NOMO-1 treated with DMSO at 0.1 percent for 48 hours (cell line): ENCODE data around the gene NPTX1.

Experiments
- DNase-seq: peaks from one replicate; lab custom pipeline; 2025; ENCODE audit not compliant: unreplicated experiment; lab: John Stamatoyannopoulos, UW

Gene NPTX1

DNA sequence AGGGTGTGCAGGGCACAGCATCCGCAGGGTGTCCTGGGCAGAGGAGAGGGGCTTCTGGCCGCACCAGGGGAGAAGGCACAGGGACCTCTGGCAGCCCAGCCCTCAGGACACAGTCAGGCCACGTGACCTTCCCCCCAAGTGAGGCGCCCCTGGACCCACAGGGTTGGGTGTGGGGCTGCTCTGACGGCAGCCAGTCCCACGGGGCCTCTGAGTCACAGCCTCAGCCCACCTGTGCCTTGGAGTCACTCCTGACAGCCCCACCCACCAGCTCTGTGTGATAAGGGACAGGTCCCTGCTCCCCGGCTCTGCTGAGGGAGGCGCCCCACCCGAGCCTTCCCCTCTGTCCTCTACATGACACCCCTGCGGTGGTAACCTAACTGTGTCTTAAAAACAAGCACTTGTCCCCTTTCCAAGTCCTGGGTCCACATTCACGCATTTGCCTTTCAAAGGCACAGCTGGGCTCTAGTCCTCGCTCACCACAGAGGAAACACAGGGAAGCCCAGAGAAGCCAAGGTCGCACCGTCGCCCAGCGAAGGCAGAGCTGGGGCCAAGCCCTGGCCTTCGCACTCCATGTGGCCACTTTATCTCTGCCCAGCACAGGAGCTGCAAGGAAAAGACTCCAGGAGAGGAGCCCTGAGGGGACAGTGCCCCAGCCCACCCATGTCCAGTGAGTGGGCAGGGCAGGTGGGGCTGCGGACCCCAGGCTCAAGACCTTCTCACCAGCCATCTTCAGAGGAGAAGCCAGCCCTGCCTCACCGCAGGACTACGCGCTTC lies 5.1 kb upstream of the NPTX1 start:
- DNase-seq = no peak

DNA sequence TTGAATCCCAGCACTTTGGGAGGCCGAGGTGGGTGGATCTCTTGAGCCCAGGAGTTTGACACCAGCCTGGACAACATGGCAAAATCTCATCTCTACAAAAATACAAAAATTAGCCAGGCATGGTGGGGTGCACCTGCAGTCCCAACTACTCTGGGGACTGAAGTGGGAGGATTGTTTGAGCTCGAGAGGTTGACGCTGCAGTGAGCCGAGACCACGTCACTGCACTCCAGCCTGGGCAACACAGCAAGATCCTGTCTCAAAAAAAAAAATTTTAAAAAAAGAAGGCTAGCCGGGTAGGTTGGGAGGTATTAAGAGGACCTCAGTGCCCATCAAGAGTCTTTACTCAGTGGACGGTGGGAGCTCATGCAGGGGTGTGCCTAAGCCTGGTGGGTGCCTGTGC lies 3.8 kb upstream of the NPTX1 start:
- DNase-seq = no peak

DNA sequence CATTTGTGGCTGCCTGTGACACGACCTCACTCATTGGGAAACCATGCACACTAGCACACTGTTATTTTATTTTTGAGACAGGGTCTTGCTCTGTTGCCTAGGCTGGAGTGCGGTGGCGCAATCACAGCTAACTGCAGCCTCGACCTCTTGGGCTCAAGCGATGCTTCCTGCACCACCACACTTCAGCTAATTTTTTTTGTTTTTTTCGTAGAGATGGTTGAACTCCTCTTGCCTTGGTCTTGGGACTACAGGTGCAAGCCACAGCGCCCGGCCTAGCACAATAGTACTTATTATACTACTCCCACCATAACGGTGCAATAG lies 2.8 kb upstream of the NPTX1 start:
- no peak for DNase-seq

DNA sequence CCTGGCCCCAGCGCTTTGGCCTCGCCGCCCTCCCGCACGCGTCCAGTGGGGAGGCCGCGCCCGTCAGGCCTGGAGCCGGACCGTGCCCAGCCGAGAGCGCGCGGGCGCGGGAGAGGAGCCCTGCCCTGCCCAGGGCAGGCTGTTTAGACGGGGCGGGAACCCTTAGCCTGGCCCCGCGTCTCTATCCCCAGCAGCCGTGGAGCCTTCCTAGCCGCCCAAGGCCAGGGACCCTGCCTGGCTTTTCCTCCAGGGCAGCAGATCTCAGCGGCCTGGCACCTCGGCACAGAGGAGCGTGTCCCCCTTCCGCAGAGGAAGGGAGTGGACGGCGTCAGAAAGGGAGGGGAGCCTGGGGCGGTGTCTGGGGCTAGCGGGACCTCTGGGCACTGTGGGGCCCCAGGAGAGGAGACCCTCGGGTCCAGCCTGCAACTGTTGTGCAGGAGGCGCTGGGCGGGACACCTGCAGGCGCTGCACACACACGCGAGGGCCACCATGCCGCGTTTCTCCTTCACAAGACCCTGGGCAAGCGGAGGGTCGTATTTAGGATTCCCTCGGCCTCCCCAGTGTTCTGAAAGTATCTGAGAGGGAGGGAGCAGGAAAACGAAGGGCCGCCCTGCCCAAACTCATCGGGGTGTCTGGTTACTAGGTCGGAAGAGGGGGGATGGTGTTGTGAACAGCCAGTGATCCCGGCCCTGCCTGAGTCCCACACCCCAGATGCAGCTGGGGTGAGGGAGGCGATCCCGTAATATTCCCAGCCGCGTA lies 2.3 kb upstream of the NPTX1 start:
- no peak for DNase-seq

DNA sequence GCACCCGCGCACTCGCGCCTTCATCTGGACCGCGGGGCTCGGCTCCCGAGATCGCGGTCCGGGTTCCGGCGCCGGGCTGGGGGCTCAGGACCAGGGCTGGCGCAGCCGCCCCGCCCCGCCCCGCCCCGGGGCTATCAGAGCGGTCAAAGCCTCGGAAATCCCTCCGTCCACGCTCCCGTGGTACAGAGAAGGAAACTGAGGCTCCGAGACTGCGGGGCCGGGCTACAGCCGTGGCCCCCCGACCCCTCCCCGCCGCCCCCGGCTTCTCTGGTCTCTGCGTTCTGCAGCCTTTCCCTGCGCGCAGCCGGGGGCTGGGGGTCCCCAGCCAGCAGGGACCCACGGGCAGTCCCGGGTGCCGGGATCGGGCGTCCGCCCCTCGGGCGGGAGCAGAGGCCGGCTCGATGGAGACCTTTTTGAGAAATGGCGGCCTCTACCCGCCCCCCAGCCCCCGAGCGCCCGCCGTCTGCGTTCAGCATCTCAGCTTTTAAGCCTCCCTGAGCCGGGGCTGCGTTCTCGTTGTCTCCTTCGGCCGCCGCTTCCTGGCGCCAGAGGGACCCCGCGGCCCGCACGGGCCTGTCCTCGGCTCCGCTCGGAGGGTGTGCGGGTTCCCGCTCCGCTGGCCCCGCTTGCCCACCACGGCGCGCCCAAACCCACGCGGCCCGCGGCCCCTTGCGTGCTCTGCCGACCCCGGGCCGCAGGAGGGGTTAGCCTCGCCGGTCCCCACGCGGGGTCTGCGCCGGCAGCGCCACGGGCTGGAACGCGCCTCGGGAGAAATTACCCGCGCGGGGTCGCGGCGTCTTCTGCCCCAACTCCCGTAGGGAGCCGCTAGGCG lies 1.5 kb upstream of the NPTX1 start:
- DNase-seq = no peak

DNA sequence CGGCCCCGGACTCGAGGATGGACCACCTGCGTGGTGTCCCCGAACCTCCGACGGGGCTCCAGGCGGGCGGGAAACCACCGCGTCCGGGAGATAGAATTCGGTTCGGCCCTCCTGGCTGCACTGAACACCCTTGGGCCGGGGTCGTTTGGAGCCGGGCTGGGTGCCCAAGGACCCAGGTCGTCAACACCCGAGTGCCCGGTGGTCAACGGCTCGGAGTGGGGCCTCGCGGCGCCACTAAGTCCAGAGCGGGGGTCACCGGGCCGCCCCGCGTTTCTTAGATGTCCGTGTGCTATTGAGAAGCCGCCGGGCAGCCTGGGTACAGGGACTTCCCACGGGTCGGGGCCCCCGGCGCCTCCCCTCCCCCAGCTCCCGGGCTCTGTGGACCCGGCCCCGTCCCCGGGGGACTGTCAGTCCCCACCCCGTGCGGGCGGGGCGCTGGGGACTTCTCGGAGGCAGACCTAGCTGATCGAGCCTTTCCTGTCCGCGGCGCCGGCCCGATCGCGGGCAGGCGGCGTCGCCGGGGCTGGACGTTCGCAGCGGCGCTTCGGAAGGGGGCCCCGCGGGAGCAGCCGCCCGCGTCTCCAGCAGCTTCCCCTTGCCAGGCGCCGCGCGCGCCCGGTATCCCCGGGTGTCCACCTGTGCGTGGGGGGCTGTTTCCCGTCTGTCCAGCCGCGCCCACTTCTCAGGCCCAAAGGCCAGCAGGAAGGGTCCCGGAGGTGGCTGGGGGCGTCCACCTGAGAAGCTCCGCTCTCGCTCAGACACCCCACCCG lies 655 bp upstream of the NPTX1 start:
- no peak for DNase-seq

DNA sequence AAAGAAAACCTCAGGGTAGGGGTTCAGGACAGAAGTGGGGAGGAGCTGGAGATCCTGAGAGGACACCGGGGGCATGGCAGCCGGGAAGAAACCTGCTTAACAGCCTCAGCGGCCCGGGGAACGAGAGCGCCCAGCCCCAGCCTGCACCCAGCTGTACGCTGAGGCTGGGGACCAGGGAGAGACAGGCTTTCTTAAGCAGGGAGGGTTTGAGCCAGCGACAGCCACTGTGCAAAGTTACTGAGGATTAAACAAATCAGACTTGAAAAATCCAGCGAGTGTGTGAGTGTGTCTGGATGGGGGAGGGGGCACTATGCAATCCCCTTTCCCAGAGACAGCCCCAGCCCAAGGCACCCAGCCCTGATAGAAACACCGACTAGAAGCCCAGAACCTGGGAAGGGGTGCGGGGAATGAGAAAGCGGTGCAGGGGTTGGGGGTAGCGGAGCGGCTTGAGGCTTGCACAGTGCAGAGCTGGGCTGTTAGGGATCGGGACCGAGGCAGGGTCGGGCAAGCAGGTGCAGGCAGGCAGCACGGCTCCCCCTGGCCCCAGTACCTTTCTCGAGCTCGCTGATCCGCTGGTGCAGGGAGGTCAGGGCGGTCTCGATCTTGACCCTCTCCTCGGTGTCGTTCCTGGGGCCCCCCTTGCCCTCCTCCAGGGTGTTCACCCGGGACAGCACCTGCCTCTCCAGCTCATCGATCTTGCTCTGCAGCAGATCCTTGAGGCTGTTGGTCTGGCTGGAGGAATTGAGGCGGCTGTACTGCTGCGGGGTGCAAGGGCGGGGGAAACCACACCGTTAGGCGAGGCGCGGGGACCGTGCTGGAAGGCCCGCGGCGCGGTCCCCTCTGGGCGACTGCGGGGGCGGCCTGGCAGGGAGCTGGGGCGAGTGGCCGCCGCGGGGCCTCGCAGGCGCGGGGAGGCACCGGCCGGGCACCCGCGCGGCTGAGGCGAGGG lies 1.2 kb downstream of the NPTX1 start:
- no peak for DNase-seq

DNA sequence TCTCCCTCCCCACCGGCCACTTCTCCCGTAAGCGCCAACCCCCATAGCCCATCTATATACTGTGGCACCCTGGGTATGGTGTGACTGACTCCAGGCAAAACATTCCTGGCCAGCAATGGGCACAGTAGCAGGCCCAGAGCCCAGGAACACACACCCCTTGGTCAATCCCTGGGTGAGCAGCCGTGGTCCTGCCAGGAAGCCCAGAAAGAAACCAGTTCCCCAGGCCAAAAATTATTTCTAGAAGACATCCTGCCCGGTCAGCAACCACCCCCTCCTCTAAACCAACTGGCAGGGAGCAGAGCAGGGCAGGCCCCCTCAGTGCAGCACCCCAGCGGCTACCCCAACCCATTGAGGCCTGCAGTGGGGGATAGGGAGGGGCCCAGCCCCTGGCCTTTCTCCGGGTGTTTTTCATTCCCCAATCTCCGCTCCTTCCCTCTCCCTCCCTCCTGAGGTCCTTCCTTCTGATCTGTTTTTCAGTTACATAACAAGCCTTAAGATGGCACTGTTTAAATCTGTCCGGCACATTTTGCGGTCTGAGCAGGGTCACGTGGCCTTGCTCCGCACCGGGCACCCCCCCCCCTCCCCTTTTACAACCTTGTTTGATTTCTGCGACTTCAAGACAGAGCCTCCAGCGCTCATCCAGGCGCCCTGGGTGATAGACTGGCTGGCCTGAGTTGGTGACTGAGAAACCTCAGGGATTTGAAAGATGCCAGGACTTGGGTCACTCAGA lies 2.0 kb downstream of the NPTX1 start:
- peak; percentile 55 for DNase-seq

DNA sequence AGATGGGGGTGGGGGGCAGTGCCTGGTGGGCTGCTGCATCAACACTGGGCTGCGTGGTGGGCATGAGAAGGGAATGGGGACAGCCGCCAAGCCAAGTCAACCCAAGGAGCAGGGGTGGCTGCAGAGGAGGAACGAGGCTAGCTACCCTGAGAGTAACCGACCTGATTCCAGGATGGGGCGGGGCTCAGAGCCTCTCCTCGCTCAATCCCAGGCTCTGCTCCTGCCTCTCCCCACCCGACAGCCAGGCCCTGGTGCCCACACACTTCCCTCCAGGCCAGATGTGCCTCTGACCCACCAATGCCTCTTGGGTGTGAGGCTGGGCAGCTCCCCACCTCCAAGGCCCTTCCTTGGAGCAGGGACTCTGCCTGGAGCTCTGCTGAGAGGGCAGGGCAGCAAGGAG lies 2.7 kb downstream of the NPTX1 start:
- DNase-seq = no peak

DNA sequence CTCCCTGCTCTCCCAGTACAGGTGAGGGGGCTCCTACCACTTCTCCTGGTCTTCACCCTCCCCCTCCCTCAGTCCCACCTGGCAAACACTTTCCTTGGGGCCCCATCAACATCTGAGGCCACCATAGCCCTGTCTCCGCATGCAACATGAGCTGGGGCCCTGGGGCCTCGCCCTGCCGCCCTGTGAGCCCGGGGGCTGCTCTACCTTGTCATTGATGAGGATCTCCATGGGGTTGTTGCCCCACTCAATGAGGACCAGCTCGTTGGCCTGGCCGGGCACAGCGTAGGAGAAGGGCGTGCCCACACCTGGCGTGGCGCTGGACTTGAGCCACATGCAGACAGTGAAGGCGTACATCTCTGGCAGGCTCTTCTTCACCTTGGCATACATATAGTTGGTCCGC lies 3.4 kb downstream of the NPTX1 start:
- no peak for DNase-seq

DNA sequence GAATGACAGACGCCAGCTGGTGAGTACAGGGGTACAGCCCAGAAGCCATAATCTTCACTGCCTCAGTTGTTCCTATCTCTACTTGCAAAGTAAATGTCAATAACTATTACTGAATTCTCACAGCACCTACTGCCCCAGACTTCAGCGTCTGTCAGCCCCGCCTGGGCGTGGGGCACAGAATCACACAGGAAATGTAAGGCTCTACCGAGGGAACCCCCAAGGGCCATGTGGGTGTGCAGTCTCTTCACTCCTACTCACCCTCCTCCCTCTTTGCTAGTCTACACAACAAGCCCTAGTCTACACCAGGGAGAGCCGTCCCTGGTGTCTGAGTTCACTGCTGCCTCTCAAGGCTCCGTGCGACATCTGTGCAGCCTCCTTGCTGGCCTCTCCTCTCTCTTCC lies 4.5 kb downstream of the NPTX1 start:
- DNase-seq = no peak

DNA sequence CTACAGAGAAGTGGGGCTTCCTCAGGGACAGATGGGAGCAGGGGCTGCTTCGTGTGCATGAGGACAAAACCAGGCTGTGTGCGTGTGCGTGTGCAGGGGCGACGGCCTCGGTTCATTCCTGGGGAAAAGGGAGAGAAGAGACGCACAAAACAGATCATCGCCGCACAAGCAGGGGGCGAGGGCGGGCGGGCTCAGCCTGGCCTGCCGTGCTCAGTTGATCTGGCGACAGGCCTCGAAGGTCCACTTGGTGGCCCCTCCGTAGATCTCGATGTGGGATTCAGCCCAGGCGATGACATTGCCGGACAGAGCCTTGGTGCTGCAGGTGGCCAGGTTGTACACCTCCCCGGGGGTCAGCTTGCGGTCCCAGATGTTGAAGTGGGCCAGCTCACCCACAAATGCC lies 5.8 kb downstream of the NPTX1 start:
- DNase-seq = no peak

DNA sequence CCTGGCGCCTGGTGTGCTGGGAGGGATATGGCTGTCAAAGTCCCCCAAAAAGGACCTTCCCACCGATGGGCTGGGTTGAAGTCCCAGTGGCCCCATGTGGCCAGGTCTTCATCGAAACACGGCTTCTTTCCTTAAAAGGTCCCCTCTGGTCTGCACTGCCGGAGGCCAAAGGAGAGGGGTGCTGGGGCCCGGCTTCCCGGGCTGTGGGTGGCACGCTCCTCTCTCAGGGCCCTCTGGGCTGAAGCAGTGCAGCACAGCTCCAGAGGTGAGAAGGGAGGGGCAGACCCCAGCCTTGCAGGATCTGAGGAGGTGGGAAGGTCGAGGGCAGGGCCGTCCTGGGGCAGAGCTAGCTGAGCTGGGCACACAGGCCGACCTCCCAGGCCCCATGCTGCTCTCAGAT lies 6.7 kb downstream of the NPTX1 start:
- no peak for DNase-seq

DNA sequence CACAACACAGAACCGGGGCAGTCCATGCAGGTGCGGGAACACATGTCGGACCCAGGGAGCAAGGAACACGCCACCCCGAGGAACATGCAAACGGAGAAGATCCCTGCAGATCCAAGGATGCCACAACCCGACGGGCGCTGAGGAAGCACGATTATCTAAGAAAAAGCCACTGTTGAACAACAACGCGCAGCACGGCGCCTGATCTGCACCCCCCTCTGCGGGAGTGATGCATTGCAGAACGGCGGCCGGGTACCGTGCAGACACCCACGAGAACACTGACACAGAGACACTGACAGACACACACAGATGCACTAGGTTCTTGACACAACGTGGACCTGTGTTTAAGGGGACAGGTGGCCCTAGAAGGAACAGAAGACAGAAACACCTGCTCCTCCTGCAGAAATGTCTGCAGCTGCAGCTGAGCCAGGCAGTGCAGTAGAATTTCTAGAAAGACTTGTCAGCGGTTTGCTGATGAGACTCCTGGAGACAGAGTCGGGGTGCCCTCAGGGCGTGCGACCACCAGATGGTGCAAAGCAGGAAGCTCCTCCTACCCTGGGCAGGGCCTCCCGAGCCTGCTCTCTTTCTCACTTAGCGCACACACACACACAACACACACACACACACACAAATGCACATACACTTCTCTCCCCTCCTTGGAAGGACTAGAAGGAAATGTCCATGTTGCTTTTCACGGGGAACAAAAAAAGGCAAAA lies 7.5 kb downstream of the NPTX1 start:
- DNase-seq = no peak

DNA sequence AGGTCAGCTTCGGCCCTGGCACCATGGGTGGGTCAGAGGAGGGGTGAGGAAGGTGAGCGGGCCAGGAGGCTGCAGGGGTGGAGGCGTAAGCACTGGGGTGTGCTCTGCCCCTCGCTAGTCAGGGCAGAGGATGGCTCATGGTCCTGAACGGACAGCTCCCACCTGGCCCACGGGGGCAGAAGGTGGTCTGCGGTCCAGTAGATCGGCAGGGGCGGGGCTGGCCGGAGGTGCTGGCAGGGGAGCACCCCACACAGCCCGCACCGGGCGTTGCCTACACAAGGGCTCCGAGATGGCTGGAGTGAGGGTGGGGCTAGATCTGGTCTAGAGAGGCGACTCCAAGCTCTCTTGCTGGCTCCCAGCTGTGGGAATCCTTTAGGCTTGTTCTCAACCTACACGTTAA lies 8.2 kb downstream of the NPTX1 start:
- no peak for DNase-seq

DNA sequence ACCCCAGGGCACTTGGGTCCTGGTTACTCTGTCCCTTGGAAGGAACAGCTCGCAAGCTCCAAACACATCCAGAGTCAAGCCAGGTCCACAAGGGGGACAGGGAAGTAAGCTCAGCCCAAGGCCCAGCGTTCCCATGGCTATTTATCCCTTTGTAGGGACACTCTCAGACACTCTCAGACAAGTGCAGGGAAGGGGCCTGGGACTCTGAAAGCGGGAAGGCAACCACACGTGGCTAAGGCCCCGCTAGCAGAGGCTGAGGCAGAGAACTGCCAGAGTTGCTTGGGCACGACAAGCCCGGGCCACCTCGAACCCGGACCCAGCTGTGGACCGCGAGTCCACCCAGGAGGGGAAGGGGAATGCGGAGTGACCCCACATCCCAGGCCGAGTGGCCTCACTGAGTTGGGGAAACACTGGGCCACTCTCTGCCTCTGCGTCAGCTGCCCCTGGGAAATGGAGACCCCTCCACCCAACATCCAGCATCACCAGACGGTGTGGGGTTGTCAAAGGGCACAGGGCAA lies 10.2 kb downstream of the NPTX1 start:
- DNase-seq = no peak

DNA sequence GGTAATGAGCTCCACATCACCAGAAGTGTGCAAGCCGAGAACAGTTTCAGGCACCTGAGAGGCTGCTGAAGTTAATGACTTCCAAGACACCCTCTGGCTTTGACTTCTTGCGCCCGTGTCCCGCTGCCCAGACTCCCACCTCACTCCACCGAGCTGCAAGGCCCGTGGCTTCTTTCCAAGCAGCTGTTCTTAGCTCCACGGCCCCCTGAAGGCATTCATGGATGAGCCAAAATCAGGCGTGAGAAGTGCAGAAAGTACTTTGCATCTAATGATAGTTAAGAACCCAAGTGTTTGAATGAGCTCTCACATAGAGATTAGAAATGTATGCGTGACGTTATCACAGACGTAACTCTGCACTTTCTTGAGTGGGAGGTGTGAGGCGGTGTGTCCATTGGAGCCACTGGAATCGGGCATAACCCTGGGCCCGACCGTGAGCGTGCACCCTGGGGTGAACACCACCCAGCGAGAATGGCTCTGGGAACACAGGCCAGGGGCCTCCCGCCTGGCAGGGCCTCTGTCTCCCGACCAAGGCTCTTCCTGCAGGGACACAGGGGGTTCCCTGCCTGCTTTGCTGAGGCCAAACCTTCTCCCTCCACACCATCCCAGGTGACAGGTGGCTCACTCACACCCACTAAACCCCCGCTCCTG lies 11.0 kb downstream of the NPTX1 start:
- no peak for DNase-seq

DNA sequence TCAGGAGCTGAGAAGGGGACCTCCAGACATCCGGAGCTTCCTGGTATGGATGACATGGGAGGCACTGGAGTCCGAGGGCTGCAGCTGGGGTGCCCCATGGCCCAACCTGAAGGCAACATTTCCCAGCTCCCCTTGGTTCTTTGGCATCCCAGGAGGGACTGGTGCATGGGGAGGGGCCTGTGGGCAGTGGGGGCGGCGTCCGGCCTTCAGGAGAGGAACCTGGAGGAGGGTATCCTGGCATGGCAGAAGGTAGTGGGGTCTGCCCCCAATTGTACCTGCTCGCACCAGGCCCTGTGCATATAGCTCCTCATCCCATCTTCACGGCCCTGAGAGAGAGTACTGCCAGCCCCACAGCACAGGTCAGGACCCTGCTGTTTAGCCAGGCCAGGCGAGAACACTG lies 11.9 kb downstream of the NPTX1 start:
- no peak for DNase-seq
